ENCODE data around the gene PDE6A.
A peak's percentile ranks its signal among the peaks of the same experiment; 100 is the strongest.

GRCh38 chr5:149838881-149839739, 105.5 kb downstream of the PDE6A start:
- no peak for TF ChIP-seq CTCF (IDR thresholded peaks at IDR 0.05; ENCODE audit: extremely low read depth in 1 of 2, insufficient read depth in 1 of 2, low read depth in 1 of 2, low read length in 2 of 2)
- no peak for TF ChIP-seq POLR2A (IDR thresholded peaks at IDR 0.05; ENCODE audit: low read depth, low read length)
- TF ChIP-seq EZH2 (IDR thresholded peaks at IDR 0.05; ENCODE audit: borderline replicate concordance, low read depth, low read length, severe bottlenecking), result no peak
- no peak for TF ChIP-seq POLR2AphosphoS5 (IDR thresholded peaks at IDR 0.05; ENCODE audit: insufficient read depth, low read depth, low read length)
- no peak for TF ChIP-seq MYC (IDR thresholded peaks at IDR 0.05; ENCODE audit: low read depth, low read length)
- TF ChIP-seq MAX (IDR thresholded peaks at IDR 0.05; ENCODE audit: insufficient read depth, insufficient read length), result no peak
- TF ChIP-seq FOS (IDR thresholded peaks at IDR 0.05; ENCODE audit: borderline replicate concordance, insufficient read depth, low read length), result peak; percentile 57
- no peak for TF ChIP-seq JUN (IDR thresholded peaks at IDR 0.05; ENCODE audit: borderline replicate concordance, insufficient read depth, insufficient read length, low read depth)
